T-helper 2 cell treated with Interferon-gamma antibody and Interleukin-4, amounts not matched to agents 100 ng/mL and 5 ng/mL, for 36 hours (primary cell): ENCODE data around the gene SLC36A3. TPM values are rescaled to one million over a fixed set of nuclear protein-coding genes. Genes with fewer than 3 reads are reported as not detected.
"Not testable (repeated sequence)": the region's sequence is repeated elsewhere in the genome, so short reads cannot be mapped to it uniquely, and the experiment has no call there.

Experiments
- intact Hi-C: fragments of 100-400 bp; cut with micrococcal nuclease; formaldehyde crosslinking; loops from one replicate; pipeline ENCODE4 v1.15.1; 2023
- total RNA-seq: library from RNA; stranded (reverse); gene quantifications from 2 replicates; pipeline ENCODE4 v1.2.3, GENCODE V29; 2022

The SLC36A3 gene
- total RNA-seq, 1 donor from 2014 or later, result not detected

DNA sequence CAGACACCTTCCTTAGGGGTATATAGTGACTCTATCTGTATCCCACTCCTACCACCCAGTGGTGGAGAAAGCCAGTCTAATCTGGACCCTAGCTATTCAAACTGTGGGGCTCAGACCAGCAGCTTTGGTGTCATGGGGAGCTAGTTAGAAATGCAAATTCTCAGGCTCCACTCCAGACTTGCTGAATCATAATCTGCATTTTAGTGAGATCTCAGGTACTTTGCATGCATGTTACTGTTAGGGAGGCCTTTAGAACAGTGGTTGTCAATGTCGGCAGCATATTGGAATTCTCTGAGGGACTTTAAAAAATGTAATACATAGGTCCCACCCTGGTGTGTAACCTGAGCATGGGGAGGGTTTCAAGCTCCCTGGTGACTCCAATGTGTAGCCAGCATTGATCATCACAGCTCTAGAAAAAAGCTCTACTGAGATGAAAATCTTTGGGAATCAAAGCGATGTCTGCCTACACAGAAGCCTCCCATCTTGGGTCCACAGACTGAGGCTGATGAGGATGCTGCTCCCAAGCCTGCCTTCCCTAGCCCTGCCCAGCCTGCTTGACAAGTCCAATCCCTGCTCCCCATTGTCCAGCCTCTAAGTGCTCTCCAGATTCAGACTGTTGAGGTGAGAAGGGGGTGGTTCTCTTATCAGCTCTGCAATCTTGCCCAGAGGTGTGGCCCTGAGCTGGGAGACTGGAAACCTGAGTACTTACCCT, 62.5 kb downstream of the SLC36A3 start:
- intact Hi-C loops, result no loop called here

DNA sequence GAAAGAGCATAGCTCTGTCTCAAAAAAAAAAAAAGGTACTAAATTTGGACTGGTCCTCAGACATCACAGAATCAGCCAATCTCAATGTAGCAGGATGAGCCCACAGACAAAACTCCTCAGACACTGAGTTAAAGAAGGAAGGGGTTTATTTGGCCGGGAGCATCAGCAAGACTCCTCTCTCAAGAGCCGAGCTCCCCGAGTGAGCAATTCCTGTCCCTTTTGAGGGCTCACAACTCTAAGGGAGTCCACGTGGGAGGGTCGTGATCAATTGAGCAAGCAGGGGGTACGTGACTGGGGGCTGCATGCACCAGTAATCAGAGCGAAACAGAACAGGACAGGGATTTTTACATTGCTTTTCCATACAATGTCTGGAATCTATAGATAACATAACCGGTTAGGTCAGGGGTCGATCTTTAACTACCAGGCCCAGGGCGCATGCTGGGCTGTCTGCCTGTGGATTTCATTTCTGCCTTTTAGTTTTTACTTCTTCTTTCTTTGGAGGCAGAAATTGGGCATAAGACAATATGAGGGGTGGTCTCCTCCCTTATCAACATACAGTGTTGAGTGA, 63.2 kb downstream of the SLC36A3 start:
- intact Hi-C loops, result not testable (repeated sequence)

DNA sequence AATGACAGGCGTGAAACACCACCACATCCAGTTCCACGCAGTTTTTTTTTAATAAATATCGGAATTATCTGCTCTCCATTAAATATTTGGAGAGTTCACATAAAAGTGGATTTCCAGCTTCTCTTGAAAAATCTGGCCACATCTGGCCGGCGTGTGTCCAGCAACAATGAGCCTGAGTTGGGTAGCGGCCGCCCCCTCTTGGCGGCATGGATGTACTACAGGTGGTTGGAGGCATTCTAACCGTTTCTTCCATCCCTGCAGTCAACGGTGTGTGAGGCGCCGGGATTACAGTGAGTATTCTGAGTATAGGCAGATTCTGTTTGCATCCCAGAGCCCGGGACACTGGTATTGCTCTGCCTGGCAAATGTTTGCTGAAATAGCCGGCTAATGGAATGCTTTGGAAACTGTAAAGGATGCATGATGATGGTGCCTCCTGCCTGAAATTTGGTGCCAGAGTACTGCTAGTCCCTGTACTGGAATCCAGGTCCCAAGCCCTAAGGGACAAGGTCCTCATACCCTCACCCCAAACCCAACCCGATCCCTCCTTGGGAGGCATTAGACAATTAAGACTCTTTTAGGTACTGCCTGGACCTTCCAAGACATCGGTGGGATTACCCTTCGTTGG, 64.2 kb downstream of the SLC36A3 start:
- intact Hi-C loops, result loop anchor here (1.0 kb wide), 2 partner anchors 25 to 113 kb away; no protein-coding TSS in a partner anchor

DNA sequence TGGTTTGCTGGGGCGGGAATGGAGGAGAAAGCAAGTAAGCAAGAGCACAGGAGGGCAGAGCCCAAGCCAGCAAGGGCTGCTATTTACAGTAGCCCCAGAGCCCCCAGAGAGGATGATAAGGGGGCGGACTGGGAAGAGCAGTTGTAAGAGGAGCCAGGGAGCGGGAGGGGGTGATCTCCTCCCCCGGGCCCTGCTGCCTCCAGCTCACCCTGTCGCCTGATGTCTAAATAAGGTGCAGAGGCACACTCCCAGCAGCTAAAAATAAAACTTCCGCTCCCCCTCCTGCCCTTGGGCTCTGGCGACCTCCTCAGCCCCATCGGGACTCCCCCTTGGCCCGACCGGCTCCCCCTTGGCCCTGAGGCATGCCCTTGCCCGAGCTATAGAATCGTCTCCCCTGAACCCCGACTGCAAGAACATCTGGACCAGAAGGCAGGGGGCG, 65.2 kb downstream of the SLC36A3 start:
- intact Hi-C loops, result no loop called here

DNA sequence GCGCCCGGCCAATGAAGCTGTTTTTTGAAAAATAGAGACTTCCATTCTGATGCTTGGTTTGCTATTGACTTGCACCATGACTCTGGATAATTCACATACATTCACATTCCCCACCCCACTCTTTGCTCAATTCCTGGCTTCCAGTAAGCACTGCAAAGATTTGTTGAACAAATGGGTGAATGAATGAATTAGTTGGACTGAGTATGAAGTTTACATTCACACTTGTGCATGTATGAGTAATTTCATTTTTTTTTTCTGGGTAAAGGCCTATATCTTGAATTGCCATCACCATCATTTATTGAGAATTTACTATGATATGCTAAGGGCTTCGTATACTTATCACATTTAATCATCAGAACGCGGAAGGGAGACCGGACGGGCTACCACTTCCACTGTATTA, 65.9 kb downstream of the SLC36A3 start:
- intact Hi-C loops, result no loop called here

DNA sequence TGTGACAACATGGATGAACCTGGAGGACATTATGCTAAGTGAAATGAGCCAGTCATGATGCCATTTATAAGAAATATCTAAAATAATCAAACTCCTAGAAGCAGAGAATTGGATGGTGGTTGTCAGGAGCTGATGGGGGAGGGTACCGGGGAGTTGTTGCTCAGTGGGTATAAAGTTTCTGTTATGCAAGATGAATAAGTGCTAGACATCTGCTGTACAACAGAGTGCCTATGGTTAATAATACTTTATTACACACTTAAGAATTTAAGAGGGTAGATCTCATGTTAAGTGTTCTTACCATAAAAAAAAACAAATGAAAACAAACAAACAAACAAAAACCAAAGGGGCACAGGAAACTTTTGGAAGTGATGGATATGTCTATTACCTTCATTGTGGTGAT, 66.7 kb downstream of the SLC36A3 start:
- intact Hi-C loops, result no loop called here

DNA sequence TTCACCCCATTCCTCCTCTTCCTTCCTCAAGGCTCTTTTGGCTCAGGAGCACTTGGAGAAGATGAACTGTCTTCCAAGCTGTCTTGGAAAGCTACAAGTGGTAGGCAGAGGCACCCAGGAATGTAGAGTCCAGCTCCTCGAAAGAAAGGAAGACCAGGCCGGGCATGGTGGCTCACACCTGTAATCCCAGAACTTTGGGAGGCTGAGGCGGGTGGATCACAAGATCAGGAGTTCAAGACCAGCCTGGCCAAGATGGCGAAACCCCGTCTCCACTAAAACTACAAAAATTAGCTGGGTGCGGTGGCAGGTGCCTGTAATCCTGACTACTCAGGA, 68.4 kb downstream of the SLC36A3 start:
- intact Hi-C loops, result not testable (repeated sequence)

DNA sequence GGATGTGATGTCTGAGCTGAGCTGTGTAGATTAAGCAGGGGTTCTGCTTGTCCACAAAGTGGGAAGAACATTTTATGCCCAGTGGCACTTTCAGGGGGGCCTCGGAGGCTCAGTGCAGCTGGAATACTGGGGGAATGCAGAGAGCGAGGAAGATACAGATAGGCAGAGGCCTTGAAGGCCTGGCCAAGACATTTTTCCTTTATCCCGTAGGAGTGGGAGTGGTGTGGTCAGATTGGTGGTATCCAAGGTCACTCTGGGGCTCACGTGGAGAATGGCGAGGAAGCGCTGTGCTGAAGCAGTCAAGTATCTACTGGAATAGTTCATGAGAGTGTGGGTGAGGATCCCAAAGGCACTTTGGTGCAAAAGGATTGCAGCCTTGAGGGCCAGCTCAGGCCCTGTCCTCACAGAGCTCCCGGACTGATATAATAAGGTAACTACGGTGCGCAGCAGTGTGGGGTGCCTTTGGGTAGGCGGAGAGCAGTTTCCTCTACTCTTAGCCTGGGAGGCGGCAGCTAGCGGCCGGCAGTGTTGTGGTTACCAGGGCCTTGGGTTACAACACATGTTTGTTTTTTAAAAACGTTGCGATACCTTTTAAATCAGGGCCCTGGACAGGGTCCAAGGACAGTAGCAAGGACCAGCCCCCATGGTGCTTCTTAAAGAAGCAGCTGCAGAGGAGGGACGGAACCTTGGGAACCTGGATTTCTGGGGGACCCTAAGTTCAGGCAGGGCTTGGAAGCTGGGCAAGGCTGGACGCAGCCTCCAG, 68.9 kb downstream of the SLC36A3 start:
- intact Hi-C loops, result loop anchor here (1.0 kb wide), 1 partner anchor 11 kb away; no protein-coding TSS in a partner anchor

DNA sequence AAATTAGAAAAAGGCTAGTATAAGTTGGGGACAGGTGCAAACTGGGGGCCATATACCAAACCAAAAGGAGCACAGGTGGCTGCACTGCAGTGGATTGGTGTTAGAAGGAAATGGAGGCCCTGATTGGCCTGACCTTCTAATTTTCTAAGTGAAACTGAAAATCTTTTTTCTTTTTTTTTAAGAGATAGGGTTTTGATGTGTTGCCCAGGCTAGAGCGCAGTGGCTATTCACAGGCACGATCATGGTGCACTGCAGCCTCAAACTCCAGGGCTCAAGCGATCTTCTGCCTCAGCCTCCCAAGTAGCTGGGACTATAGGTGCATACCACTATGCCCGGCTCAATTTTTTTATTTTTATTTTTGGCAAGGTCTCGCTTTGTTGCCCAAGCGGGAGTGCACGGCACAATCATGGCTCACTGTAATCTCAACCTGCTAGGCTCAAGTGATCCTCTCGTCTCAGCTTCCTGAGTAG, 69.9 kb downstream of the SLC36A3 start:
- intact Hi-C loops, result loop anchor here (1.0 kb wide), 1 partner anchor 10 kb away; no protein-coding TSS in a partner anchor

DNA sequence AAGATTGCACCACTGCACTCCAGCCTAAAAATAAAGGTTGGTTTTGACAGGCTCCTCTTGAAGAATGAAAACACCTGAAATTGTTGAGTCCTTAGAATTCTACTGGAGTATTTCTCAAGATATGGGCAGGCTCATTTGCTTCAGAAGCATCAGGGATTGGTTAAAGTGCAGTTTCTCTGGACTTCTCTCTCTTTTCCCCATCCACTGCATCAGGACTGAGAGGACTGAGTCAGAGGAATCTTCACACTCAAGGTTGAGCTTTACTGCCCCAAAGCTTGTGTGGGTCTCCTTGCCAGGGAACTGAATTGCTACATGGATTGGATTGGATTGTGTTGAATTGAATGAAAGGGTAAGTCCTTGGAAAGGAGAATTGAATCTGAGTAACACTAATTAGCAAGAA, 72.2 kb downstream of the SLC36A3 start:
- intact Hi-C loops, result no loop called here

DNA sequence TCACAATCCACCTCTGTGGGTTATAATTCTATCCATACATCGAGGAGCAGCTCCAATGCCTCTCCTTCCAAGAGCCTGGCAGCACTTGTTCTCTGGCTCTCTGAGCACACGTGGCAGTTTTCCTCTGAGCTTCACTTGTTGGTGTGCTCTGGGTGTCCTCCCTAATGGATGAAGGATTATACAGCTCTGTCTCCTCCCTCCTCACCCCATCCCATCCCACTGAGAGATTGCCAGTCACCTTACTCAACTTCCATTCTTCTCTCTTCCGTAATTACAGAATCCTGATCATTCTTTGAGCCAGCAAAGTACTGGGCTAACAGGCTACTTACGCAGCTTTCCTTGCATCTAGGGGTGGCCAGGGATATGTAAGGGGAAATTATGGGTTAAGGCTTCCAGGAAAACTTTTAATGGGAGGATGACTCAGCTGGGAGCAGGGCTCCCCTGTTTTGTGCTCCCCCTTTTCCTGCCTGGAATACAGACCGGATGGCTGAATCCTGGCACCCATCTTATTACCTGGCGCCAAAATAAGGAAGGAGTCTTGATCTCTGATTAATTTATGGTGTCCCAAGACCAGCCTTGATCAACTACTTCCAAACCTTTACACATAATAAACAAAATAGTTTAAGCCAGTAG, 73.4 kb downstream of the SLC36A3 start:
- intact Hi-C loops, result no loop called here

DNA sequence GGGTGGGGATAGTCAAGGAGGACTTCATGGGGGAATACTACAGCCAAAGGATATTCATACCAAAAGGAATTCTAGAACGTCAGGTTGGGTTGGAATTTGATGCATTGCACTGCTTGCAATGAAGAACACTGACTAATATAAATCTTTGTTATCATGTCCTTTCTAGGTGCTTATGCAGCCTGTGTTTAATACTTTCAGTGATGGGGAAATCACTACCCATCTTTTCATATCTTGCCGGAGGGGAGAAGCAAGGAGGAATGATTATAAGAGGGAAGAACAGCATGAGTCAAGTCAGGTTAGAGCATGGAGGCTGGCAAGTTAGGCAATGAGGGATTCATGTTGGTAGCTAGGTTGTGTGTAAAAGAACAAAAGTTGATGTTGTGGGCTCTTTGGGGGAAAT, 74.6 kb downstream of the SLC36A3 start:
- intact Hi-C loops, result no loop called here

DNA sequence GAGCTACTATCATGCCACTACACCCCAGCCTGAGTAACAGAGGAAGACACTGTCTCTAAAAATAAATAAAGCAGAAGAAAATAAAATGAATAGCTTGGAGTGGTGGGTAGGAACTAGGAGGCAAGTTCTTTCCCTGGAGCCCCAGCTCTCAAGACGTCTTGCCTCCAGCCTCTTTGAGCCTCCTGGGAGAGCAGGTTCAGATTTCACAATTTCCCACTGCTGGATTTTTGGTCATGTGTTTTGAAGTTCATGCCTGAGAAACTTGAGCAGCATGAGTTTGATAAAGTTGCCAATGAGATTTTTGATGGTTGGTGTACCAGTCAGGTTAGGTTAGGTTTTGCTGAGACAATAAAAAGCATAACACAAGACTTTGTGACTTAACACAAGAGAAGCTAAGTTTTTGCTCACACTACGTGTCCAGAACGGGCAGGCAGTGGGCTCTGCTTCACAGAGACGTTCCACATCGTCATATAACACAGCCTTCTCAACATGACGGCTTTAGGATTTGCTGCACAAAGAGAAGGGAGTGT, 75.6 kb downstream of the SLC36A3 start:
- intact Hi-C loops, result no loop called here

Other genes with a start within 250 kb of the SLC36A3 start
- 150 TPM in 2 replicates for gene TNIP1, start 222.7 kb downstream of the SLC36A3 start, total RNA-seq
- gene ANXA6, start 146.0 kb downstream of the SLC36A3 start, total RNA-seq, result 587 and 589 TPM in 2 replicates
- 63.5 and 64.9 TPM in 2 replicates for gene CCDC69, start 79.7 kb downstream of the SLC36A3 start, total RNA-seq
- gene GM2A, start 50.6 kb downstream of the SLC36A3 start, total RNA-seq, result 23.3 and 31.3 TPM in 2 replicates
- gene SLC36A2, start 43.8 kb upstream of the SLC36A3 start, total RNA-seq, result not detected in 2 replicates
- gene SLC36A1, start 143.8 kb upstream of the SLC36A3 start, total RNA-seq, result 6.9 and 8.9 TPM in 2 replicates